Measurements from ENCODE around the gene LRRC36.

DNA sequence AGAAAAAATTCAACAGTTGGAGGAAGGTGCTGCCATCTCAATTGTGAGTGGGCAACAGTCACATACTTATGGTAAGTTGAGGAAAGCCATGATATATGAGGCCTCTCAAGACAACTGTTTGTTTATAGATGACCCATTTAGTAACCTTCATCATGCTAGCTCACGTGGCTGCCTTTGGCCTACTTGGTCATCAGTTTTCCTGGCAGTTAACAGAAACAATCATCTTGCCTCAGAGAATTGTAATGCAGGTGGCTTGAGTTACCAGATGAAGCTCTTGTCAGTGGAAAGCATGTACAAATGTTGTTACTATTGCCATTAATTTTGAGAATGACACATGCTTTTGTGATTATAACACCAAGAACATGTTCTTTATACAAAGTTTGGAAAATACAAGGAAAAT lies 52.0 kb downstream of the LRRC36 start:
- TF ChIP-seq, protein P1, sequence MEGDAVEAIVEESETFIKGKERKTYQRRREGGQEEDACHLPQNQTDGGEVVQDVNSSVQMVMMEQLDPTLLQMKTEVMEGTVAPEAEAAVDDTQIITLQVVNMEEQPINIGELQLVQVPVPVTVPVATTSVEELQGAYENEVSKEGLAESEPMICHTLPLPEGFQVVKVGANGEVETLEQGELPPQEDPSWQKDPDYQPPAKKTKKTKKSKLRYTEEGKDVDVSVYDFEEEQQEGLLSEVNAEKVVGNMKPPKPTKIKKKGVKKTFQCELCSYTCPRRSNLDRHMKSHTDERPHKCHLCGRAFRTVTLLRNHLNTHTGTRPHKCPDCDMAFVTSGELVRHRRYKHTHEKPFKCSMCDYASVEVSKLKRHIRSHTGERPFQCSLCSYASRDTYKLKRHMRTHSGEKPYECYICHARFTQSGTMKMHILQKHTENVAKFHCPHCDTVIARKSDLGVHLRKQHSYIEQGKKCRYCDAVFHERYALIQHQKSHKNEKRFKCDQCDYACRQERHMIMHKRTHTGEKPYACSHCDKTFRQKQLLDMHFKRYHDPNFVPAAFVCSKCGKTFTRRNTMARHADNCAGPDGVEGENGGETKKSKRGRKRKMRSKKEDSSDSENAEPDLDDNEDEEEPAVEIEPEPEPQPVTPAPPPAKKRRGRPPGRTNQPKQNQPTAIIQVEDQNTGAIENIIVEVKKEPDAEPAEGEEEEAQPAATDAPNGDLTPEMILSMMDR (IDR thresholded peaks at IDR 0.05) = no peak
- TF ChIP-seq POLR2A (IDR thresholded peaks at IDR 0.05) (no peak), POLR2AphosphoS5 (IDR thresholded peaks at IDR 0.05) (no peak)
